ENCODE results near the gene ZDHHC6. TPM values are rescaled to one million over a fixed set of nuclear protein-coding genes. Genes with fewer than 3 reads are reported as not detected.
A peak's percentile ranks its signal among the peaks of the same experiment; 100 is the strongest.

The ZDHHC6 gene, protein sequence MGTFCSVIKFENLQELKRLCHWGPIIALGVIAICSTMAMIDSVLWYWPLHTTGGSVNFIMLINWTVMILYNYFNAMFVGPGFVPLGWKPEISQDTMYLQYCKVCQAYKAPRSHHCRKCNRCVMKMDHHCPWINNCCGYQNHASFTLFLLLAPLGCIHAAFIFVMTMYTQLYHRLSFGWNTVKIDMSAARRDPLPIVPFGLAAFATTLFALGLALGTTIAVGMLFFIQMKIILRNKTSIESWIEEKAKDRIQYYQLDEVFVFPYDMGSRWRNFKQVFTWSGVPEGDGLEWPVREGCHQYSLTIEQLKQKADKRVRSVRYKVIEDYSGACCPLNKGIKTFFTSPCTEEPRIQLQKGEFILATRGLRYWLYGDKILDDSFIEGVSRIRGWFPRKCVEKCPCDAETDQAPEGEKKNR
- 21.5 TPM for polyA plus RNA-seq (2013, experiment 1 of 2)
- polyA plus RNA-seq (2013, experiment 2 of 2) = 23.4 TPM

DNA sequence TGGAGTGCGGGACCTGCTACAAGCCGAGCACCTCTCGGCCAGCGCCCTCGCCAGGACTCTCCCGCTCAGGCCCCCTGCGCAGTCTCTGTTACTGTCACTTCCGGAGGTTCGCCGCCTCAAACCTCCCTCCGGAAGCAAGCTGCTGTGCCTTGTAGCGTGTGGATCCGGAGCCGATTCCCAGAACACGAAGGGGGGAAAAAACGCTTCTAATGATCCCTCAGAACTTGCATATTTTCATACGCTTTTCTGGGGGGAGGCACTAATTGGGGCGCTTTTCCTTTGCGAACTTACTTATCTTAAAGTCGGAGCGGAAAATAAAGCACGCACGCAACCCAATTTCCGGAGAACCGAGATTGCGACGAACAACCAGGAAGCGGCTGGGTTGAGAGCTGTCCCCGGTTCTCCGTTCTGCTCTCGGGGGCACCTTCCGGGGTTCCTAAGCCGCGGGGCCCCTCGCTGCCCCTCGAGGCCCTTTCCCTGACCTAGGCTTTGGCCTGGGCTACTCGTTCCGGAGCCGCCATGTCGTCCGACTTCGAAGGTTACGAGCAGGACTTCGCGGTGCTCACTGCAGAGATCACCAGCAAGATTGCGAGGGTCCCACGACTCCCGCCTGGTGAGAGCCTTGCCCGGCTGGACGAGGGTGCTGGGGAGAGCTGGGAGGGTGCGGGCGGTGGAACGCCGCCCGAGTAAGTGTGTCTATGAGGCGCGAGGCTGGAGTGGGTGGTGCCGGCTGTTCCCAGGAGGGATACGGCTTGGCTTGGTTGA, at the start of gene ZDHHC6, which contains the start of gene VTI1A:
TSS of gene ZDHHC6 (minus strand) at position 60 of the 765 bp plus-strand sequence. CDS start 1,478 bp downstream, outside the sequence.
TSS of gene VTI1A (plus strand) at position 361 of the 765 bp plus-strand sequence. CDS start at position 520, 159 bp downstream.
- H3K36me3 ChIP-seq (ENCODE audit: control insufficient read depth, insufficient read depth, low read length) = peaks cover 50% of the 10 kb centered on the region
- 0% methylated on average over 49 to 54 of the region's 59 CpGs for WGBS, 2 experiments (ENCODE audit: insufficient coverage in 2 of 2)
- peak within 1 kb of the TSS; percentile 87 for H3K4me3 ChIP-seq (ENCODE audit: extremely low read depth, insufficient read depth, low read length, poor library complexity, severe bottlenecking)
- H3K9me3 ChIP-seq (ENCODE audit: control insufficient read depth, low read length) = no peaks in the 10 kb centered on the region
- peaks cover 4% of the 10 kb centered on the region for H3K4me1 ChIP-seq (ENCODE audit: control insufficient read depth, insufficient read depth, low read length, poor library complexity, severe bottlenecking)
- peak within 1 kb of the TSS; percentile 91 for H3K27ac ChIP-seq (ENCODE audit: low read depth, low read length, severe bottlenecking)

- Histone ChIP-seq H3K27ac (ENCODE audit: low read depth, low read length, severe bottlenecking) (no peak overlapping the region), H3K9me3 (ENCODE audit: control insufficient read depth, low read length) (no peaks in the 10 kb centered on the region), H3K4me1 (ENCODE audit: control insufficient read depth, insufficient read depth, low read length, poor library complexity, severe bottlenecking) (peaks cover 7% of the 10 kb centered on the region), H3K4me3 (ENCODE audit: extremely low read depth, insufficient read depth, low read length, poor library complexity, severe bottlenecking) (no peak overlapping the region), H3K36me3 (ENCODE audit: control insufficient read depth, insufficient read depth, low read length) (no peaks in the 10 kb centered on the region)
- 97% methylated on average over 5 of the region's 6 CpGs; no CpG with 5 or more reads in 1 of the 2 experiments for WGBS, 2 experiments (ENCODE audit: insufficient coverage in 2 of 2)
Measured at GRCh38 chr10:112492736-112493135, 46.0 kb upstream of the ZDHHC6 start.

DNA sequence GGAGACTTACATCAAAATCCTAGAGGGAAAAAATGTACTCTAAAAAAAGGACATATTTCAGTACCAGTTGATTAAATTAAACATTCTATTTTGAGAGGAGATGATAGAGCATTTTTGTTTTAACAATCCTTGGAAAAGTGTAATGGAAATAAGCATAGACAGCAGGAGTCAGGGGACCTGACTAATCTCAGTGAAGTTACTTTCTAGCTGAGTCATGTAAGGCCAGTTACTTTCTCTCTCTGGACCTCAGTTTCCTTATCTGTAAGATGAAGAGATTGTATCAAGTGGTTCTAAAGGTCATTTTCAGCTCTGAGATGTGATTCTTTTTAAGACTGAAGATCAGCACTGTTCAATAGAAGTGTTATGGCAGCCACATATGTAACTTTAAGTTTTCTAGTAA, 44.4 kb upstream of the ZDHHC6 start:
- H3K27ac ChIP-seq (ENCODE audit: low read depth, low read length, severe bottlenecking) = peak overlapping the region; percentile 23

DNA sequence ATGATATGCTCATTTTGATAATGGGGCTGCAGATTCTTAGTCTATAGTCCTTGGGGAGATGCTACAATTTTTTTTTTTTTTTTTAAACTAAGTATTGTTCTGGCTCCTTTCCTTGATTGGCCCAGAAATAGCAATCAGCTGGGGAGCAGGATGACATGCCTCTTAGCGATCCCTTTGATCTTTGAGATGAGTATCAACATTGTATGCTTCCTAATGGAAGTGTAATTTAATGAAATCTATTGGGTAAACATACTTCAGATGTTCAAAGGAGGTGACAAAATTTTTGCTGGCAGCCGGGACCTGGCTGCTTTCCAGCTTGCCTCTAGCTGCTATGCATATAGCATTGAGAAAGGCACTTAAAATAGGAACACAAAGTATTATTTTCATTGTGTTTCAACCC, 43.8 kb upstream of the ZDHHC6 start:
- H3K27ac ChIP-seq (ENCODE audit: low read depth, low read length, severe bottlenecking) = peak overlapping the region; percentile 23

More for the DNA sequence above, 44.4 kb upstream of the ZDHHC6 start:
- Histone ChIP-seq H3K4me3 (ENCODE audit: extremely low read depth, insufficient read depth, low read length, poor library complexity, severe bottlenecking) (no peak overlapping the region), H3K36me3 (ENCODE audit: control insufficient read depth, insufficient read depth, low read length) (no peaks in the 10 kb centered on the region), H3K9me3 (ENCODE audit: control insufficient read depth, low read length) (no peaks in the 10 kb centered on the region), H3K4me1 (ENCODE audit: control insufficient read depth, insufficient read depth, low read length, poor library complexity, severe bottlenecking) (peaks cover 7% of the 10 kb centered on the region)

DNA sequence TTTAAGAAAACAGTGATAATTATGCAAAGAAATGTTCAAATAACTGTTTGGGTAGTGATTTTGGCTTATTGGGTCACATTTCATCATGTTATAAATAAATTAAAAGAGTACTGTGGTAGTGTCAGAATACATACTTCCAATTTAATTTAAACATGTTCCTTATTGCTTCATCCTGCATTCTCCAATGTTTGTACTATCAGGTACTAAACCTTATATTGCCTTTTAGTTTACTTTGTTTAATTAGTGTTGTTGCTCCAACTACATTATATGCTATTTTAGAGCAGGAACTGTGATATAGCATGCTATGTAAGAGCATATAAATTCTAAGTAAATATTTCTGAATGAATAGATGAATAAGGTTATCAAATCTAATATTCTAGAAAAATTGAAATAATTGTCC, 41.2 kb upstream of the ZDHHC6 start:
- no peak overlapping the region for H3K27ac ChIP-seq (ENCODE audit: low read depth, low read length, severe bottlenecking)
- no peaks in the 10 kb centered on the region for H3K36me3 ChIP-seq (ENCODE audit: control insufficient read depth, insufficient read depth, low read length)
- no peaks in the 10 kb centered on the region for H3K9me3 ChIP-seq (ENCODE audit: control insufficient read depth, low read length)
- peaks cover 7% of the 10 kb centered on the region for H3K4me1 ChIP-seq (ENCODE audit: control insufficient read depth, insufficient read depth, low read length, poor library complexity, severe bottlenecking)
- H3K4me3 ChIP-seq (ENCODE audit: extremely low read depth, insufficient read depth, low read length, poor library complexity, severe bottlenecking) = no peak overlapping the region

More for the DNA sequence above, 43.8 kb upstream of the ZDHHC6 start:
- peaks cover 7% of the 10 kb centered on the region for H3K4me1 ChIP-seq (ENCODE audit: control insufficient read depth, insufficient read depth, low read length, poor library complexity, severe bottlenecking)
- 55% methylated on average over 2 of the region's 2 CpGs; no CpG with 5 or more reads in 1 of the 2 experiments for WGBS, 2 experiments (ENCODE audit: insufficient coverage in 2 of 2)
- H3K4me3 ChIP-seq (ENCODE audit: extremely low read depth, insufficient read depth, low read length, poor library complexity, severe bottlenecking) = no peak overlapping the region
- no peaks in the 10 kb centered on the region for H3K9me3 ChIP-seq (ENCODE audit: control insufficient read depth, low read length)
- no peaks in the 10 kb centered on the region for H3K36me3 ChIP-seq (ENCODE audit: control insufficient read depth, insufficient read depth, low read length)

DNA sequence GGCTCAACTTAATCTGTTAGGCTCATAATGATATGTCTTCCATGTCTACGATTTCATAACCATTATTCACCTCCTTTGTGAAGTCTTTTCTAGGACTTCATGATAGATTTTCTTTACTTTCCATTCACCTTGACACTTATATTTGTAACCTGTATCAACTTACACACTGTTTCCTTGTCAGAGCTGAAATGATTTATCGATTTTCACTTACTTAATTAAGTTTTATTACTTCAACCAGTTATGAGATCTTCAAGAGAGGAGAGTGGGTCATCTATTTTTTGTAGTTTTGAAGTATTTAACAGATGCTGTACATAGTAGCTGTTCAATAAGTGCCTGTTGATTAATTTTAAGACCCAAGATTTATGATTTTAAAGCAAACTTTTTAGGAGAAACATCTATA, 37.7 kb upstream of the ZDHHC6 start:
- no peaks in the 10 kb centered on the region for H3K4me1 ChIP-seq (ENCODE audit: control insufficient read depth, insufficient read depth, low read length, poor library complexity, severe bottlenecking)
- no peaks in the 10 kb centered on the region for H3K9me3 ChIP-seq (ENCODE audit: control insufficient read depth, low read length)
- H3K27ac ChIP-seq (ENCODE audit: low read depth, low read length, severe bottlenecking) = no peak overlapping the region
- no CpG with 5 or more reads among the region's 2 CpGs for WGBS, 2 experiments (ENCODE audit: insufficient coverage in 2 of 2)
- no peak overlapping the region for H3K4me3 ChIP-seq (ENCODE audit: extremely low read depth, insufficient read depth, low read length, poor library complexity, severe bottlenecking)
- H3K36me3 ChIP-seq (ENCODE audit: control insufficient read depth, insufficient read depth, low read length) = no peaks in the 10 kb centered on the region

- WGBS, 2 experiments (ENCODE audit: insufficient coverage in 2 of 2) = 90 to 100% methylated on average over 1 of the region's 3 CpGs
- no peak overlapping the region for H3K27ac ChIP-seq (ENCODE audit: low read depth, low read length, severe bottlenecking)
- no peaks in the 10 kb centered on the region for H3K36me3 ChIP-seq (ENCODE audit: control insufficient read depth, insufficient read depth, low read length)
- H3K9me3 ChIP-seq (ENCODE audit: control insufficient read depth, low read length) = no peaks in the 10 kb centered on the region
- H3K4me3 ChIP-seq (ENCODE audit: extremely low read depth, insufficient read depth, low read length, poor library complexity, severe bottlenecking) = no peak overlapping the region
- no peaks in the 10 kb centered on the region for H3K4me1 ChIP-seq (ENCODE audit: control insufficient read depth, insufficient read depth, low read length, poor library complexity, severe bottlenecking)
Measured at GRCh38 chr10:112481602-112482001, 34.9 kb upstream of the ZDHHC6 start.

DNA sequence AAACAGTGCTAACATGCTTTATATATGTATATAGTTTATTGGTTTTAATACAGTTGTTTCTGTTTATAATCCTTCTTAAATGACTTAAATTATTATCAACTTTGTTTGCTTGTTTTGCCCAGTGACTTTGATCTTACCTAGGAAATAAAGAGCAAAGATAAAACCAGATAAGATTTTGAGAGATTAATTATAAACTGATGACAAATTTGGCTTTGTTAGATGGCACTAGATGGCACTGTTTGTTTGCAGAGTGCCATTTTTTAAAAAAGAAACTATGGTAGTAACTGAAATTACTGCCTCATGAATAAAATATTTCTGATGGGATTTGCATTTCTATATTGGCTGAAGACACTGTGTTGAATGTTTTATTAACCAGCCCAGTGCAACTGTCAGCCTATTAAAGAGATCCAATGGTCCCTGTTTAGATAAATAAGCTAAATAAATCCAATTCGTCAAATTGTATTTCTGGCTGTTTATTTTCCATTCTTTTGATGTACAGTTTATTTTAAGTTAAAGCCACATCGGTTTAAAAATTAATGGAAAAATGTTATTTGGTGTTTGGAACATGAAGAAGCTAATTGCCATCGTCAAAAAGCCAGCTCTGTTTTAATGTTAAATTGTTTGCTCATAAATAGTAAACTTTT, 29.0 kb upstream of the ZDHHC6 start:
- H3K4me1 ChIP-seq (ENCODE audit: control insufficient read depth, insufficient read depth, low read length, poor library complexity, severe bottlenecking) = no peaks in the 10 kb centered on the region
- H3K36me3 ChIP-seq (ENCODE audit: control insufficient read depth, insufficient read depth, low read length) = peaks cover 3% of the 10 kb centered on the region
- H3K4me3 ChIP-seq (ENCODE audit: extremely low read depth, insufficient read depth, low read length, poor library complexity, severe bottlenecking) = no peak overlapping the region
- no peak overlapping the region for H3K27ac ChIP-seq (ENCODE audit: low read depth, low read length, severe bottlenecking)
- no peaks in the 10 kb centered on the region for H3K9me3 ChIP-seq (ENCODE audit: control insufficient read depth, low read length)
- 86 to 92% methylated on average over 2 of the region's 3 CpGs for WGBS, 2 experiments (ENCODE audit: insufficient coverage in 2 of 2)

- no peak overlapping the region for H3K27ac ChIP-seq (ENCODE audit: low read depth, low read length, severe bottlenecking)
- WGBS, 2 experiments (ENCODE audit: insufficient coverage in 2 of 2) = 40 to 49% methylated on average over 1 to 3 of the region's 4 CpGs
- H3K4me3 ChIP-seq (ENCODE audit: extremely low read depth, insufficient read depth, low read length, poor library complexity, severe bottlenecking) = no peak overlapping the region
- no peaks in the 10 kb centered on the region for H3K4me1 ChIP-seq (ENCODE audit: control insufficient read depth, insufficient read depth, low read length, poor library complexity, severe bottlenecking)
- no peaks in the 10 kb centered on the region for H3K9me3 ChIP-seq (ENCODE audit: control insufficient read depth, low read length)
- peaks cover 14% of the 10 kb centered on the region for H3K36me3 ChIP-seq (ENCODE audit: control insufficient read depth, insufficient read depth, low read length)
Measured at GRCh38 chr10:112471878-112472487, 25.3 kb upstream of the ZDHHC6 start.

- Histone ChIP-seq H3K4me3 (ENCODE audit: extremely low read depth, insufficient read depth, low read length, poor library complexity, severe bottlenecking) (no peak overlapping the region), H3K9me3 (ENCODE audit: control insufficient read depth, low read length) (no peaks in the 10 kb centered on the region), H3K4me1 (ENCODE audit: control insufficient read depth, insufficient read depth, low read length, poor library complexity, severe bottlenecking) (no peaks in the 10 kb centered on the region), H3K27ac (ENCODE audit: low read depth, low read length, severe bottlenecking) (no peak overlapping the region), H3K36me3 (ENCODE audit: control insufficient read depth, insufficient read depth, low read length) (peaks cover 50% of the 10 kb centered on the region)
- WGBS, 2 experiments (ENCODE audit: insufficient coverage in 2 of 2) = no CpG with 5 or more reads among the region's 1 CpG
Measured at GRCh38 chr10:112467541-112468075, 20.9 kb upstream of the ZDHHC6 start.
